ENCODE data around the gene NOXA1.

NOXA1 gene

DNA sequence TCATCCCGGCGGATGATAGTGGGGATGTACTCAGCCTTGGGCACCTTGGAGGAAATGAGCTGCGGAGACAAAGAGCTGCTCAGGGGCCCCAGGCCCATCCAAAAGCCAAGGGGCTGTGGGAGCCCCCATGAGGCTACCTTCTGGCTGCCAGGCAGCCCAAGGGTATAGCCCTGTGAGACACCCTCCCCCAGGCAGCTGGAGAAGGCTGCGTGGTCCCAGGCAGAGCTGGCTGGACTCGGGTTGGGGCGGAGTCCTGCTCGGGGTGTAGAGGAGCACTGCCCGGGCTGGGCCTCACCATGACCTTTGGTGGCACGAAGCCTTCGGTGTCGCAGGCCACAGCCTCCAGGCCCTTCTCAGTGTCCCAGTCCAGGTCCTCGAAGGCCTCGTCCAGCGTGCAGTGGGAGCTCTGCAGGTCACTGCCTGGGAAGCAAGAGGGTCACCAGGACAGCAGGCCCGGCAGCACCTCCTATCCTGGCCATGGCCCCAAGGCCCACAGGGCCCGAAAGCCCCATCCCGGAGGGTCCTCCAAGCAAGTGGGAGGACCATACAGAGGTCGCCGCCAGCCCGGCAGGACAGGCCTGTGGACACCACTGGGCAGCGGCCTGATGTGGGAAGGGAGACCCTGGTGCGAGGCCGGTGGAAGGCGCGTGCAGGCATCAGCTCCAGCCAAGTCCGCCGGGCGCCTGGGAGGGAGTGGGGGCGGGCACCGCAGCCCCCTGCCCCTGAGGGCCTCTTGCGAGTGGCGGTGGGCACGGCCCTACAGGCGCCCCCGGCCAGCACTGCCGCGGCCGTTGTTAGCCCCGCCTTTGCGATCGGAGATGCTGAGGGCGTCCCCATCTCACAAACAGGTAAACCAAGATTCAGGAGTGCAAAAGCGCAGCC, 29.8 kb downstream of the NOXA1 start:
- in situ Hi-C loops (cut with MboI; ENCODE audit: low sequenced_read_pairs): no loop called here

GRCh38 chr9:137453643-137454081, 30.5 kb downstream of the NOXA1 start:
- in situ Hi-C loops (cut with MboI; ENCODE audit: low sequenced_read_pairs): no loop called here

DNA sequence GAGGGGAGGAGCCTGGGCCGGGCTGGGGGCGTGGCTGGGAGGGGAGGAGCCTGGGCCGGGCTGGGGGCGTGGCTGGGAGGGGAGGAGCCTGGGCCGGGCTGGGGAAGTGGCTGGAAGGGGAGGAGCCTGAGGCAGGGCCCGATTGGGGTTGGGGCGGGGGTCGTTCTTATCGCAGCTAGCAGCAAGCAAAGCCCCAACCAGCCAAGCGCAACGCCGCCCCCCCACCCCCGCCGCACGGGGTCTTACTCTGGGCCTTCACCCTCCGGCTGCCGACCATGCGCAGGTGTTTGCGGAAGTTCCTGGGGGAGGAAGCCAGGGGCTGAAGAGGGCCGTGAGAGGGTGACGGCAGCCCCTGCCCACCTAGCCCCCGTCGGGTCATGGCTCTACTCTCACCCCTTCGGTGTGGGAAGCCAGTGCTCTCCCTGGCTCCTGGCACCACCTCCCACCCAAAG, 31.0 kb downstream of the NOXA1 start:
- in situ Hi-C loops (cut with MboI; ENCODE audit: low sequenced_read_pairs): no loop called here

GRCh38 chr9:137454597-137455358, 31.6 kb downstream of the NOXA1 start:
- in situ Hi-C loops (cut with MboI; ENCODE audit: low sequenced_read_pairs): no loop called here

DNA sequence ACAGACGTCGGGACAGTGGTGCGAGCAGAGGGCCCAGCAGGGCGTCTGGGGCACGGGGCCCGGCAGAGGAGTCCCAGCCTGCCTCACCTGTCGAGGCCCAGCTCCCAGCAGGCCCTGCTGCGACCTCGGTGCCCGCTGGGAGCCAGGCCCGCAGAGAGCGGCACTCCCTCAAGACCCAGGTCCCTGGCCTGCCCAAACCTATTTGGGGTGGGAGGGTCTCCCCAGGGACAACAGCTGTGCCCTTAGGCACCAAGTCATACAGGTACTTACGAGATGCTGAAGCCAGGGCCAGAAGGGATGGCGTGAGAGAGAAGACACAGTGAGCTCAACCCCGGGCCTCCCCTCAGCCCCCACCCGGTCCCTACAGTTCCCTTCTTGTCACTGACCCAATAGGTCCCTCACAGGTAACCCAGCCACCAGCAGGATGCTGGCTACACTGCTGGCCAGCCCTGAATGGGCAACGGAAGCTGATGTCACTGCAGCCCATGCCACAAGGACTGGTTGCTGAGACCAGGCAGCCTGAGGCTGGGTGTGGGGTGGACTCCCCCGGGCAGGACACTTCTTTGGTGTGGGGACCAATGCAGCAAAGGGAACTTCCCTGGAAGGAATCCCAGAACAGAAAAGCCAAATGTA, 32.3 kb downstream of the NOXA1 start:
- in situ Hi-C loops (cut with MboI; ENCODE audit: low sequenced_read_pairs): no loop called here

DNA sequence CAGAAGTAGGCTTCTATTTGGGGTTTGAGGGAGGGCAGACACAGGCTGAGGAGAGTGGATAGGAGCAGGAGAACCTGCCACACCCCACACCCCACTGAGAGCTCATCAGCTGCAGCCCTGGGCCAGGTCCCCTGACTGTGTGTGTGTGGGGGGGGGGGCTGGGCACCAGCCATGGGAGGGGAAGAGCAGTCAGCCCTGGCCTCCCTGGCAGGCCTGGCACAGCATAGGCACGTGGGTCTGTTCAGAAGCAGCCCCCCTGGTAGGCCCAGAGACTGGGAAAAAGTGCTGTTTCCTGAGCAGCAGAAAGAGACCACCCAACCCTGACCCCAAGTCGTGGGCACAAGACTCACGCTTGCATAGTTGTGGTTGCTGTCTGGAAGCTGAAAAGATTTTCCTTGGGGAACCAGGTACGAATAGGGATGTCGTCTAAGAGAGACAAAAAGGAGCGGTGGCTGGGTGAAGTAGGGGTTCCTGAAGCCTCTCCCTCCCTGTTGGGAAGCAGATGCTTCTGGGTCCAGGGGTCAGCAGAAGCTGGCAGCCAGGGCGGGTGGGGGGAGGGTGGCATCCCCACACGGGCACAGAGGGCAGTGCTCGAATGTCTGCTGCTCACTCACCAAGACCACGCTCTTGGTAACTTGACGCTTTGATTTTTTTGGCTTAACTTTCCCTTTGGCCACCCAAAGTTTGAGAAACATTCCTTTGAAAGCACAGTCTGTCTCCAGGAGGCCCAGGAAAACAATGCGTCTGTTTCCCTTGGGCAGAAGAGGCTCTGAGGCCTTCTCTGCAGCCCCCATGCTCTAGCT, 33.1 kb downstream of the NOXA1 start:
- in situ Hi-C loops (cut with MboI; ENCODE audit: low sequenced_read_pairs): no loop called here

GRCh38 chr9:137456864-137457405, 33.7 kb downstream of the NOXA1 start:
- in situ Hi-C loops (cut with MboI; ENCODE audit: low sequenced_read_pairs): no loop called here

DNA sequence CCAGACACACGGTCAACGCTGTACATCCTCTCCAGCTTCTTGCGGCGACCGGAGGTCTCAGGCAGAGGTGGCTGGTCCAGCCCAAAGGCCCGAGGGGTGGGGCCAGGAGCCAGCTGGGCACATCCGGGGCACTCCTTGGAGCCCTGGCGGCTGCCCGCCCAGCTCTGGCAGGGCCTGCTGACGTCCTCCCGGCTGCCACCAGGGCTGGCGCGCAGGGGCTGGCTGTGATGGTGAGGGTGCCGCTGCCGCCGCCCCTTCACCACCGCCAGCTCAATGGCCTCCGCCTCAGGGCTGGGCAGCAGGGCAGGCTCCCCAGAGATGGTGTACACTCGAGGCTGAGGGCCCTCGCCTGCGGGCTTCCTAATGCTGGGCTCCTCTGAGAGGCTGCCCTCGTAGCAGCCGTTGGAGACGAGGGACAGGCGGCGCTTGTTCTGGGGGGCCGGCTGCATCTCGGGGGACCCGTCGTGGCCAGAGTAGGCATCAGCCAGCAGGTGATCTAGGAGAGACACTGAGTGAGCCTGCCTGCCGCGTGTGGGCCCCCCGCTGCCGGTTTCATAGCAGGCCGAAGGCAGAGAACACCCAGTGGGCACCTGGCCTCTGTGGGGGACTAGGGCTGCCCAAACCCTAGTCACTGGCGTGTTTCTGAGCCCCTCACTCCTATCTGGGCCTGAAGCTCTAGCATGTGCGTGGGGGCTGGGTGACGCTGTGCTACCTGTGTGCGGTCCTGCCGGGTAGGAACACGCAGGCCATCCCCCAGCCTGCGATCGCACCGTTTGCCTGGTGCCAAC, 34.4 kb downstream of the NOXA1 start:
- in situ Hi-C loops (cut with MboI; ENCODE audit: low sequenced_read_pairs): no loop called here

GRCh38 chr9:137458194-137459151, 35.3 kb downstream of the NOXA1 start:
- in situ Hi-C loops (cut with MboI; ENCODE audit: low sequenced_read_pairs): no loop called here

GRCh38 chr9:137459152-137459600, 36.0 kb downstream of the NOXA1 start, which contains the start of gene NSMF:
Gene NSMF (minus strand): TSS chr9:137459334. CDS start chr9:137459102, 232 bp downstream.
- in situ Hi-C loops (cut with MboI; ENCODE audit: low sequenced_read_pairs): no loop called here

DNA sequence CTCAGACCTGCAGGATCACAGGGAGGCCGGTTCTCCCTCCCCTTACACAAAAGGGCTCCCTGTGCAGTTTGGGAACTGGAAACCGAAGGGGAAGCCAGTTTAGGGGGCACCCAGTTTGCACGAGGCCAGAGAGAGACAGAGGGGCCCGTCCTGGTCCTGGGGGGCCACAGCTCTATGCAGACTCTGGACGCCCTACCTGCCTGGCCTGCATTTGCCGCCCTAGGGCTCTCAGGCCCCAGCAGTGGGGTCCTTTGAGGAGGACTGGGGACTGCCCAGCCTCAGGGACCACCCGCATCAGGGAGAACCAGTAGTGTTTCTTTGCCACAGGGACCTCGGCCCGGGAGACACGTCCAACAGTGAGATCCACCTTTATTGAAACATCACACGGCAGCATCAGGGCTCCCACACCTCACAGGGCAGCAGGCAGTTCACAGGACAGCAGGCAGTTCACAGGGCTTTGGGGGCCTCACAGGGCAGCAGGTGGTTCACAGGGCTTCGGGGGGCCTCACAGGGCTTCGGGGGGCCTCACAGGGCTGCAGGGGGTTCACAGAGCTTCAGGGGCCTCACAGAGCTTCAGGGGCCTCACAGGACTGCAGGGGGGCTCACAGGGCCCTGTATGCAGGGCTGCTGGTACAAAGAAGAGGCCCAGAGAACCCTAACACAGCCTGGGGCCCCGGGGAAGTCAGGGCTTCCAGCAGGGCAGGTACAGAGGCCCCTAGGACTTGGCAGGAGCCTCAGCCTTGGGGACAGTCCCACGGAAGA, 36.6 kb downstream of the NOXA1 start:
- in situ Hi-C loops (cut with MboI; ENCODE audit: low sequenced_read_pairs): no loop called here

DNA sequence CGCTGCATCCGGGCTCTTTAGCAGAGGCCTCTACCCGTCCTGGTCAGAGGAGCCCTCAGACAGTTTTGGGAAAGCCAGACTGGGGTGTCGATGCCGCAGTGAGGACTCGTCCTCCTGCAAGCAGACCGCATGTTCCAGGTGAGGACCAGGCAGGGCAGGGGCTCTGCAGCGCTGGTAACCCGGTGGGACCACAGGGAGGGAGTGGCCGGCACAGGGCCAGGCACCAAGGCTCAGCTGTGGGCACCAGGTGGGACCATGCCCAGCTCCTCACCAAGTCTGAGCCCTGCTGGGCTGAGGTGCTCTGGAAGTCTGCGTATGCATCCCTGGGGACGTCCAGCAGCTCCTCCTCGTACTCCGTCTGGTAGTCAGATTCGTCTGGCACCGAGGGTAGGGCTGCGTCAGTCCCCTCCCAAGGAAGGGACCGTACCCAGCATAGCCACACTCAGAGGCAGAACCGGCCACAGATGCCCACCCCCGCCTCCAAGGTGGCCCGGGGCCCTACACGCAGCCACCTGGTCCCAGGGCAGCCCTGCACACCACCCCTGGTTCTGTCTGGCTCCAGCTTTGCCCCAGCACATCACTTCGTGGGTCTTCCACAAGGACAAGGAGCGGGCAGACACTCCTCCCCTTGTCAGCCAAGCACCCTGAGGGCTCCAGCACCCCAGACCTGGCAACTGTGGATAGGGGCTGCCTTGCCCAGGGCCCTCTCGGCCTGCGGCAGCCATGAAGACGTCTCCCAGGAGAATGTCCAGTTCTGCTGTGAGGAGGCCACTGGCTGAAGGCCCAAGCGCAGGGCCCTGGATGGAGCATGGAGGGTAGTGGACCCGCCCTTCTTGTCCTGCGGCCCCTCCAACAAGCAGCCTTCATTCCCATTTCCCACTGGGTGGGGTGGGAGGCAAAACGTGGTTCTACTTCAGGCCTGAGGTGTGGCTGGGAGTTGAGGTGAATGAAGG, 37.4 kb downstream of the NOXA1 start:
- in situ Hi-C loops (cut with MboI; ENCODE audit: low sequenced_read_pairs): no loop called here

DNA sequence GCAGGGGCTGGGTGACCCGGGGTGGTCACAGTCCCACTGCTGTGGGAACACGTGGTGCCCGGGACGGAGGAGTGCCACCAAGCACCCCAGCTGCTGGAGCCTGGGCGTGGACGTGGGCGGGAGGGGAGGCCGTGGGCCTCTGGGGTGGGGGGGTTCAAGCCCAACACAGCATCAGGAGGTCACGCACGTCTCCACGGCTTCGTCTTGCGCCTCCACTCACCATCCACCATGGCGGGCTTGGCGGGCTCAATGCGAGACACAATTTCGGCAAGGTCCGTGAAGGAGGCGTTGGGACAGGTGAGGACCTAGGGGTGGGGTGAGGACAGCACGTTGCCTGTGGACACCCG, 38.1 kb downstream of the NOXA1 start:
- in situ Hi-C loops (cut with MboI; ENCODE audit: low sequenced_read_pairs): no loop called here

DNA sequence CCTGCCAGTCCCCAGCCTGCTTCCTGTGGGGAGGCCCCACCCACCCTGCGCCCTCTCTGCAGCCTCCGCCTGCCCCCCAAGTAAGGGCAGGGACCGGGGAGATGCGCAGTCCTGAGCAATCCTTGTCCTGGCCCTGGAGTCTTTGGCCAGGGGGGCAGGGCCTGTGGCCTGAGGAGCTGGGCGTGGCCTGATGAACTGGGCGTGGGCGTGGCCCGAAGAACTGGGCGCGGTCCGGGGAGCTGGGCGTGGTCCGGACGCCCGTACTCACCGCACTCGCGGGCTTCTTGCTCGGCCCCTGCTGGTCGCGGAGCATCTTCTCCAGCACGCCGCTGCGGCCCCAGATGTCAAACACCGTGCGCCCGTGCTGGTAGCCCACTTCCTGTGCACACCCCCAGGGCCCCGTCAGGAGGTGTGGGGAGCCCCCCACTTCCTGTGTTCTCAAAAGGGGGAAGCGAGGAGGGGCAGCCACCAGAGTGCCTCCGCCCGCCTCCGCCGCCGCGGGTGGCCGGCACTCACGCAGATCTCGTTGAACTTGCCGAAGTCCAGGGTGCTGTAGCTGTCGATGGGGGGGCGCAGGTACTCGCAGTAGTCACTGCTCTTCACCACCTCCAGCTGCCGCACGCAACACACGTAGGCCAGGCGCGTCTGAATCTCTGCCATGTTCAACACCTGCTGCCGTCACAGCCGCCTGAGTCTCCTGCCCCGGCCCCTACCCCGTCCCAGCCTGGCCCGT, 38.6 kb downstream of the NOXA1 start:
- in situ Hi-C loops (cut with MboI; ENCODE audit: low sequenced_read_pairs): no loop called here

- in situ Hi-C loops (cut with MboI; ENCODE audit: low sequenced_read_pairs): no loop called here
These were observed 39.3 kb downstream of the NOXA1 start for GRCh38 chr9:137462396-137462985.

Measured in HL-60/S4 (cell line).